IPS-NIHi7 (cell line): ENCODE results near the gene RS1.
A peak's percentile ranks its signal among the peaks of the same experiment; 100 is the strongest.

ENCODE experiments used
- DNase-seq: peaks from one replicate; pipeline ENCODE4 v3.0.0; 2012; ENCODE audit warnings: mixed read lengths; ENCODE audit errors: extremely low spot score

The RS1 gene

DNA sequence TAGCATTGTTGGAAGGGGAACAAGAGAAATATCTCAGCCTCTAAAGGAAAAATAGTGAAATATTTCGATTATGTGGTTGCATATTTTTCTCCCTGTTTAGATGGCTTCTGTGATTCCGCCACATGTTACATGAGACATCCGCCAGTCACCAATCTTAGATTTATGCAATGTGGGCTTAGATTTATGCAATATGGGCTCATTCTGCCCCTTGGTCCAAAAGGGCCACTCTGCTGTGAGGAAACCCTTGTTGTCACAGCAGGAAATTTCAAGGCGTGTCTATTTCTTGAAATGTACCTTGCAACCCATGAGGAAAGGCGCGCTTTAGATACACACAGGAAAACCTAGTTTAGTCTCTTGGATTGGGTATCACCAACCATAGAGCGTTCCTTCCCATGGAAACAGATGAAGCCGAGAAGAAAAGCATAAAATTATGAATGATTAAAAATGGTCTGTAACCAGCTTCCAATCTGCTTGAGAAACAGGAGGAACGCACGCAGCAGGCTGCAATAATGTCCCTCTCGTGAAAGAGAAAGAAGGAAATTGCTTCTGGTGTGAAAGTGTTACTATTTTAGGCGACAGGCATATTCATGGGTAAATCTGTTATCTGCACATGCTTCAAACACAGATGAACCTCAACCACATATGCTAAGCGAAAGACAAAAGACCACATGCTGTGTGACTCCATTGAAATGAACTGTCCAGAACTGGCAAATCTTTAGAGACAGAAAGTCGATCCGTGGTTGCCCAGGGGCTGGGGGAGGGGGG, 3.7 kb downstream of the RS1 start:
- DNase-seq: no peak

DNA sequence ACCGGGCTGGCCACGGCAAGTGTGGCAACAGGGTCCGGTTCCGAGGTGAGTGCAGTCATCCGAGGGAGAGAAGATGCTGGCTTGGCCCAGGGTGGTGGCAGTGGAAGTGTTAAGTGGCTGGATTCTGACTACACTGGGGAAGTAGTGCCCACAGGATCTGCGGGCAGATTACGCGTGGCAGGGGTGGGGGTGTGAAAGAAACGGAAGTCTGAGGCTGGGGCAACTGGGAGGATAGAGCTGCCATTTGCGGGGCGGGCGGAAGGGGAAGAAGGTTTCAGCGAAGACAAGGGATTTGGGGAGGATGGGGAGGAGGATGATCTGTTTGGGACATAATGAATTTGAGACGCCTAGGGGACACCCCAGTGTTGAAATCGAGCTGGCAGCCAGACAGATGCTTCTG, 5.3 kb downstream of the RS1 start:
- DNase-seq: no peak

DNA sequence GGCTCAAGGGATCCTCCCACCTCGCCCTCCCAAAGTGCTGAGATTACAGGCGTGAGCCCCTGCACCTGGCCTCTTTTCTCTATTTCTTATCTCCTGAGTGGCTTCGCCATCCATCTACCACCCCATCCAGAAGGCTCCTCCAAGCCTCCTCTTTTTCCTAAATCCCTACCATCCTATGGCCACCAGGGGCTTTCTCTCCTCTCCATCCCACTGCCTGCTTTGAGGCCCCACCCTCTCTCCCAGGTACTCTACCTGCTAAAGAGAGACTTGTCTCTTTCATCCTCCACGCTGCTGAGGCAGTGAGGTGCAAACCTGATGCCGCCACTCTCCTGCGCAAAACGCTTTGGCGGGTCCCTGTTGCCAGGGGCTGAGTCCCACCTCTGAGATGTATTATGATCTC, 7.0 kb downstream of the RS1 start:
- DNase-seq: peak; percentile 69

DNA sequence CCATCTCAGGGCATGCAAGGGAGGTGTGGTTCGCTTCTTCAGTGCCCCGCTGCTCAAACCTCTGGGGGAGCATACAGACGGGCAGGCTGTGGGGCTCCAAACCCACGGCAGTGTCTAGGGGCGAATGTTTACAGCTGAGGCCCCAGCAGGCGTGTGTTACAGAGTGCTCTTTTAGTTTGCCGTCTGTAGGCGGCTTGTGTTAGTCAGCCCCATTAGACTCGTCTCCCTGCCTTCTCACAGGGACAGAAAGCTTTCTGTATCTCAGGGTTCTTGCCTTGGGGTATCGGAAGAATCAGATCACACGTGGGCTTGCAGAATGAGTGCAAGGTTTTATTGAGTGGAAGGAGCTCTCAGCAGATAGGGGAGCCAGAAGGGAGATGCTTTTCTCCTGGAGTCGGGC, 10.6 kb downstream of the RS1 start:
- no peak for DNase-seq

DNA sequence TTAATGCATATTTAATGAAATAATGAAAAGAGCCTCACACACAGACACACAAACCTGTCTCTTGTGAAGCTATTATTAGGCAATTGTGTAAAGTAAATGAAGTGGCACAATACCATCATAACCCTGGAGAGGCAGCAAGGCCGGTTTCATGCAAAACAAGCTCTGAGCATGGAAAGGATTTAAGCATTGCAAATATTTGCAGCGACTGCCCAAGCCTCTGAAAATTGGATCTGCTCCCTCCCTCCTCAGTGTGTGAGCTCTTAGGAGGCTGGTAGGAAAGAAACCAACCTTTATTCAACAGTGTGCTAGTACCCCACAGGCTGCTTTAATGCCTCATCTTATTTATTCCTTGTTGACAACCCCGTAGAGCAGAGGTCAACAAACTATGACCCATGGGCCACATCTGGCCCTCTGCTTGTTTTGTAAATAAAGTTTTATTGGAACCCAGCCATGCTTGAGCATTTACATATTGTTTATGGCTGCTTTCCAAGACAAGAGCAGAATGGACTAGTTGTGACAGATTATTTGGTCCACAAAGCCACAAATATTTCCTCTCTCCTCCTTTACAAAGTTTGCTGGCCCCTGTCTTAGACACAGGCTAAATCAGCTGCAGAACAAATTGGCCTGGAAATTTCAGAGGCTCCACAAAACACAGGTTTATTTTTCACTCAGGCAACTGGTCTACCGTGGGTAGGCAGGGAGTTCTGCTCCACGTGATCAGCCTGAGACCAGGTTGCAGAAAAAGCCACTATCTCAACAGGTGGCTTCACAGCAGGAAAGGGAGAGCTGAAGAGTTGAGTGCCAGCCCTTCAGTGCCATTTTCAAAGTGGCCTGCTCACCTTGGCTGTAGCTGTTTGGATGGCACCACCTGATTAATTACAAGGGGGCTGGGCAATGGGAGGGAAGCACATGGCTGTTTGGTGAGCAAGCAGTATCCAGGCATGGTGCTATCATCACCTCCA, 16.8 kb downstream of the RS1 start:
- no peak for DNase-seq

DNA sequence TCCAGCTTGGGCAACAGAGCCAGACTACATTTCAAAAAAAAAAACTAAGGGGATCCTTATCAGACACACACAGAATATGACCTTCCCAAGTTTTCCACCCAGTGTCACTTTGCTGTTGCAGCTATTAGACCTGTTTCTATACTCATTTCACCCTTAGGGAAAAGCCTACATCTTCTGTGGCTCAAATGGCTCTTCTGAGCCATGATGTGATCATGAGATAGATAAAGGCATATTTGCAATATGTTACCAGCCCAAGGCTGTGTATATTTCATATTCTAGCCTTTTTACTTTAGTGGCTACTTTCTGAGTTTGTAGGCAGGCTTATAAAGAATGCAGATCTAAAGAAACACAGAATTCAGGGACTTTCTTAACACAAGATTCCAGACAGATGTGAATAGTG, 19.3 kb downstream of the RS1 start:
- DNase-seq: no peak

DNA sequence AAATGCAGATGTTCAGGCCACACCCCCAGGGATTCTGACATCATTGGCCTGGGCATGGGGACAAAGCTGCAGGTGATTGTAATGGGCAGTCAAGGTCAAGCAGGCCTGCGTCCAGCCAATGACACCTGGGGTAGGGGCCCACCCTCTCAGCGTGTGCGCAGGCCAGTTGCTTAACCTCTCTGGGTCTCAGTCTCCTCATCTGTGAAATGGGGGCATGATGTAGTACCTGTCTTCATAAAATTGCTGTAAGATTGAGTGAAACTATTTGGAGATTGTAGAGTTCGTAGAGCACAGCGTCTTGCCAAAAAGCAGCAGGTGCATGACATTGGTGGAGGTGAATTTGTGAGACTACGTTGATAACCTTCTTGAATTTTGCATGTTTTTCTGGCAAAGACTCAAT, 21.2 kb downstream of the RS1 start:
- no peak for DNase-seq

DNA sequence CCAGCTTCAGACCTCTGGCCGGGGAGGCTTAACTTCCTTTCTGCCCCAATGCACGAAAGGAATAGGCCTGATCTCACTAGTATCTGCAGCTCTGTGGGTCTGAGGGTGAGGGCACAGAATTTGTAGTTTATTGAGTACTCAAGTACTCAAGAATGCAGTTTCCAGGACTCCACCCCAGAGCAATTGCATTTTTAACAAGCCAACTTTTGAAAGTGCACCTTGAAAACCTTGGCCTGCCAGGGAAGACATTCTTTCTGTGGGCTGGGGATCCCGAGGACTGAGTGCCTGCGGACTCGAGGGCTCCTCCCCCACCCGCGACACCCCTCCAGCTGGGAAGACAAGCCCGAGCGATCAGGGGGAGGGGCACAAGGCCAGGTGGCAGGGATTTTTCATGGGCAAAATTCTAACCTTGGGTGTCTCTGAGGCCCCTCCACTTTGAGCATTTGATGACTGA, 22.4 kb downstream of the RS1 start:
- DNase-seq: peak; percentile 23

DNA sequence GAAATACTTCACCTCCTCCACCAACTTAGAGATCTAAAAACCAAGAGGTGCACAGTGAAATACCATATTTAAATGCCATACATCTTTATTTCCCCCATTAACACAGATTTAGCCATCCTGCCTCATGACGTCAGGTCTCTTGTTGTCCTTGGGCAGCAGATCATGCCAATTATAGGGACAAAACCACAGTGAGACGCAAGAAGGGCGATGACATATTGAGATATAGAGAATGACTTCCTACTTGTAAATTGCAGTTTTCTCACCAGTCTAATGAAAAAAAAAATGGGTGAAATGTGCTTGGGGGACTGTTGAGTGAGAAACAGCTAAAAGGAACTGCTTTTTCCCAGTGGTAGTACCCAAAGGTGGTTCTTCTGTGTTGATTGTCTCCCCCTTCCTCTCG, 24.3 kb downstream of the RS1 start:
- no peak for DNase-seq

DNA sequence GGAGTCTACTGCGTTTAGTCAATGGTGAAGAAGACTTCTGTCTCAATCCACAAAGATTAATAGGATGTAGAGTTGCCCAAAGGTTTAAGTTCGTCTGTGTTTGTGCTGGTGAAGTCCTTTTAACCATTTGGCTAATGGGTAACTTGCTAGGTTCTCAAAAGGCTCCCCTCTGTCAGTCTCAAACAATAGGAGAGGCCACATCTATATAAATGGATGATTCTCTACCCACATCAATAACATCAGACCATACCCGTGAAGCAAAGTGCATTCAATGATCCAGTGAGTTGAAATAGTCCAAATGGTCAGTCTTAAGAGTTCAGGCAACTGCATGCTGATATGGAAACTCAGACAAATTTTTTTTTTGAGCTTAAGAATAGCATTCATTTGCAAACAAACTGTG, 28.1 kb downstream of the RS1 start:
- no peak for DNase-seq

DNA sequence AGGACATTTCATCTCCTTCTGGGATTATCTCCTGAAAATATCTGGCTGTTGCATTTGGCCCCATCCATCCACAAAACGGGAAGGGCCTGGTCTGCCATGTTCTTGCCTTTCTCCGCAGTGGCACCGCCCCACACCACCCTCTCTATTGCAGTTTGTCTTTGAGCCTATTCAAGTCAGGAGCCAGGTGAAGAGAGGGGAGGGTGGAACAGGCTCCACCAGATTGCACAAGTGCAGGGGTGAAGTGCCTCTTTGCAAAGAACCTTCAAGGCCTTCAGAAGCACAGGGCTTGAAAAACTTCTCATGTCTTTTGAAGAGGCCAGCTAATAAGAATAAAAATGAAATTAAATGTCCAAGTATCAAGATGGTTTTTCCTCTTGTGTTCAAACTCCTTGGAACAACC, 28.7 kb downstream of the RS1 start:
- no peak for DNase-seq

DNA sequence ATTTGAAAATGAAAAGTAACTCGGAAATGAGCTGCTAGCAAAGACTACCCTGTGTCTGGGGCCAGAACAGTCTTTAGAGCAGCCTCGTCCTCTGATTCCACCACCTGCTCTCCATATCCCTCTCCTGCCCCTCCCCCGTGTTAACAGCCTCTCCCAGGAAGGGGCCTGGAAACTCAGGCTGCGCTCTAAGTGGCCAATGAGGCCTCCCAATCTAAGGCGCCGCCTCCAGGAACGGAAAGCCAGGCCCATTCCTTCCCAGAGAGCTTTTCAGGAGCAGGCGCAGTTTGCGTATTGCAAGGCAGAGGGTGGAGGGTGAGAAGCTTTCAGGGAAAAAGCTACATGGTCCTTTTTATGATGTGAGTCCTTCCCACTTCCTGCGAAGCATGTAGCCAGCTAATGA, 31.2 kb downstream of the RS1 start:
- DNase-seq: peak; percentile 93

DNA sequence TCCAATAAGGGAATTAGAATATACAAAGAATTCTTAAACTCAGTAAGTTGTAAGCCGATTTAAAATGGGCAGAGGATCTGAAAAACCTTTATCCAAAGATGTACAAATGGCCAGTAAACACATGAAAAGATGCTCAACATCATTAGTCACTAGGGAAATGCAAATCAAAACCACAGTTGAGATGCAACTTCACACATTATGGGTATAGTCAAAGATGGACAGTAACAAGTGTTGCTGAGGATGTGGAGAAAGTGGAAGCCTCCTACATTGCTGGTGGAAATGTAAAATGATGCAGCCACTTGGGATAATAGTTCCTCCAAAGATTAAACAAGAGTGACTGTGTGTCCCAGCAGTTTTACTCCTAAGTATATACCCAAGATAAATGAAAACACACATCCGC, 32.6 kb downstream of the RS1 start:
- no peak for DNase-seq

DNA sequence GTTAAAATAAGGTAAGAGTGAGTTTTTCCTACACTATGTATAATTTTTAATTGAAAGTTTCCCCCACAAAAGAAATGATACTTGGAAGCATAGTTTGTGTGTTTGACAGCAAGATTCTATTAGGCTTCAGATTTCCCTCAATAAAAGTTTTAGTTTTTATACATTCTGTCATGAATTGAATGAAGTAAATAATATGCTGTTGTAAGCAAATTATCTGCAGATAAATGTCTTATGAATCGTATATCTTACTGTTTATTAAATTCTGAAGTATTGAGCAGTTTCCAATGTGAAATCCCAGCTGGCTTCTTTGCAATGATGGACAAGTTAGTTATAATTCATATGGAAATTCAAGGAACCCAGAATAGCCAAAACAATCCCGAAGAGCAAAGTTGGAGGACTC, 33.5 kb downstream of the RS1 start:
- no peak for DNase-seq

DNA sequence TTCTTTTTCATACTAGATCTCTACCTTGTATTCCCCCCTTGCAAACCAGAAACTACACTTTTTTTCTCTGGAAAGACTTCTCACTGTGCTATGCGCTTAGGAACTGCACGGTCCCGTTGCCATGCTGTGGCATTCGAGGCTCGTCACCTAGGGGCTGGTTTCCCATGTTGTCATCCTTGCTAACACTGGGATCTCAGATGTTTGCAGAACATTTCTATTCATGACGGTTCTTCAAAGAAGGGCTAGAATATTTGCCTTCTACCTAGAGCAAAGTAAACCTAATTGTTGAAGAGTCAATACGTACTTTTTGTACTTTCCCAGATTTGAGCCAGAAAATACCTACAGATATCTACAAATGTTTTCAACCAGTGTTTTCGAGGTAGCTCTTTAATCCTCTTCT, 41.0 kb downstream of the RS1 start:
- DNase-seq: no peak

DNA sequence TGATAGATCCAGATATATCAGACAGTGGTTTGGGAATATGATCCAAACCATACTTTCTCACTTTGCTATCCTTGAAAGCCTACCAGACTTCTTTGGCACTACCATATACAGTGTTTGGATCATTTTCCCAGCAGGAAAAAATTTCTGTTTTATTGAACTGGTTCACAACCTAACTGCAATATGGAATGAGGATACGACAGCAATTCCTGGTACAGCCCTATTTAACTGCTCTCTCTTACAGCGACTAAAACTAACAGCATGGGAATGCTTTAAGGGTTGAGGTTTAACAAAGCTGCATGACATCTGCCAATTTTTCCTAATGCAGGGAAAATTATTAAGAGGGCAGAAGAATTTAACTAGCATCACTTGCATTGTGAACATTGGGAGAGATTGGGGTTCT, 47.3 kb downstream of the RS1 start:
- no peak for DNase-seq

DNA sequence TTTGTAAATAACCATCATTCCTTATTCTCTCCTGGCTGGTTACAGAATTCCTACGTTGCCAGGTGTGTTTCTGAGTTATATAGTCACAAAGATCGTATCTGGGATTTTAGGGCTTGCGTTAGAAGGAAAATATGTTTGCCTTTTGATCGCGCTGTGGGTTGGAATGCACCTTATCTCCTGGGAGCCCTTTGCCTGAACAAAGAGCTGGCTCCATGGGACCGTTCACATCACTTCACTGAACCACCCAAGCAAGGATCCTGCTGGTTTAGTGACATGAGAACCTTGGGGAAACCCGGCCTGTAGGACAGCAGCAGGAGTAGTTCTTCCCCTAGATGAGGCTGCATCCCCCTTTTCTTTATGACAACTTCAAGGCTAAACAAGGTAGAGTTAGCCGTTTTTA, 51.6 kb downstream of the RS1 start:
- no peak for DNase-seq

DNA sequence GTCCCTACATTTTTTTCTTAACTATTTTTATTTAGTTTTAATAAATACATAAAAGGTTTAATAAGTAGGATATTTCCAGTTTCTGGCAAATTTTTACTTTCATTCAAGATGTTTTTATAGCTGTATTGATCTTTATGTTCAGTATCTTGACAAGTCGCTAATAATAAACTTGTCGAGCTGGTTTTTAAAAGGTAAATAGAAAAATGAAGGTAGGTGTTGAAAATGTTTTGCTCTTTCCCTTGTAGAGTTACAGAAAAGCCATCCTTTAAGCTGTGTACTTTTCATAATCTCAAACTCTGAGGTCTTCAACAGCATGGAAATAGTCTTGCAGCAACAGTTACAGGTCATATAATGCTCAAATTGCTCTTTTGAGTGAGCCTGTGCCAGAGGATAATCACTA, 52.6 kb downstream of the RS1 start:
- no peak for DNase-seq

DNA sequence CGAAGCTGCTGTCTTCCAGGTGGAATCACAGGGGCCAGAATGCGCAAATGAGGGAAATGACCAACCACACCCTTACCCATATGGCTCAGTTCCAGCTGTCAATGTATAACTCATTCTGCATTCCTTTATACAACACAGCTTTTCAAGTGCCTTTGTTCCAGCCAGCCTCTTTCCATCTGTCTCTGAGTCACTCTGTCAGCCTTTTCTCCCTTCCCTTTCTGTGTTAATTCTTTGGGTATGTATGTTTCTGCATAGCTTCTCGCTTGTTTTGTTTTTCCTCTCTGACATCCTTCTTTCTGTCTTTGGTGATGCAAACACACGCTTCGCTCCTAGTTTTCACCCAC, 54.5 kb downstream of the RS1 start:
- peak; percentile 16 for DNase-seq

DNA sequence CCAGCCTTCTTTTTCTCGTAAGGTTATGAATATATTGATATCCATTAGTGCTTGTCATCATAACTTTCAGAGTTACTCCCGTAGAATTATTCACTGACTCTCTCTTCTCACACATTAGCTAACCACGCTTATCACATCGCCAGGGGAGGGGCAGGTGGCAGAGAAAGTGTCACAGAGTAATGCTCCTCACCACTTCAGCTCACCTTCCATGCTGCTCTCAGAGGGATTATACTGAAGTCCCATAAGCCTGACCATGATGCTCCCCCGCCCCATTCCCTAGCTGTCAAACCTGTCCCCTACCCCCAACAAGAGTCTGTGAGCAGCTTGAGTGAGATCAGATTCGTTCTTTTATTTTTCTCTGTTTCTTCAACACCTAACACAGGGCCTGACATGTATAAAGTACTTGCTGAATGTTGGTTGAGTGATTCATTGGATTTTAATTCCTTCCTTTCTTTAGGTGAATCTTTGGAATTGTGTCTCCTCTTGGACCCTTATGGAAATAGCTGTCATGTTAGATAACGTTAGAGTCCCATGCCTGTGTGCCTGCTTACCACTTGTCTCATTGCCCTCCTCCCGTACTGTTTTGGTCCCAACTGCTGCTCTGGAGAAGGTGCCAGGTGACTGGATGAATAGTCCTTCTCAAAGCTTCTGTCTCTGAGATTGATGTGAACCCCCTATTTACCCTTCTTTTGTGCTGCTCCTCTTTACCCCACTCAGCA, 55.1 kb downstream of the RS1 start:
- DNase-seq: no peak

DNA sequence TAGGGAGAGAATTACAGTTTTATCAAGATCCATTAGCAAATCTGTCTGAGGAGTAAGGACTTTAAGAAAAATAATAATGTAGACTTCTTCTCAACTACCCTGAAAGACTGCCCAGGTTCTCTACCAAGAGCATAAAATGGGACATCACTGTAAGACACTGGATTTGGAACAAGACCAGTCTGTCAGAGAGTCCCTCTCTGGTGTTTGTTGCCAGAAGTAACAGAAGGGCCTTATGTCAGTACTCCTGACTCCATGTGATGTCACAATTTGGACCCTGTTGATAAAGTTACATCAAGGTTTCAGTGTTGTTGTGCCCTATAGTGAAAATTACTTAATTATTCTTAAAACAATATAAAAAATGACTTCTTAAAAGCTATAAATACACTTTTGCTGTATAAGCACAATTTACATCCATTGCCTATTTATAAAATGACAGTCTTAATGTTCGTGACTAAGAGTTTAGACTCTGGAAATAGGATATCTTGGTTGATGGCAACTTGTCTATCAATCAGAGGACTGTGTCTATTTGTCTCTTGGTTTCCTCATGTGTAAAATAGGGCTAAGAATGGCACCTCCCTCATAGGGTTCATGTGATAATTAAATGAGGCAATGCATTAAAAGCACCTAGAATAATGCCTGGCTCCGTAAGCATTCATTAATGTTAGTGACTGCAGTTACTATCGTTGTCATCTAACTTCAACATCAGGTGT, 57.8 kb downstream of the RS1 start:
- DNase-seq: no peak

DNA sequence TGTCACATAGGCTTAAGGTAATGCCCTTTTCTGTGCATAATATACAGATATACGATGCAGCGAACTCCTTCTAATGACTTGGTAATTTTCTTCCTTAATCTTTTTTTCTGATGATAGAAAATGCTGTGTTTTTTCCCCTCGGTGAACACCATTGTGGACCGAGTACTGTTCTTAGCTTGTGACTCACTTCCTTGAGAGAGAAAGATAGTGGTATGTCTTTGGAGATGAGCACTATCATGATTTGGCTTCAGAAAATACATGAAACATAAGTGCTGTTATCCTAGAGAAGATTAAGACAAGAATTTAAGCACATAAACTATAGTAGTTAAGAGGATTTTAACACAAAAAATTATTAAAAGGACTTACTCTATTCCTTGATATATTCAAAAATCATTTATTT, 63.9 kb downstream of the RS1 start:
- DNase-seq: no peak
